Ishikawa (cell line): ENCODE data around the gene ZGPAT.

Experiments
- CEBPB ChIP-seq: IDR thresholded peaks from 2 replicates; pipeline ENCODE4 v1.6.1; 2012
- CREB1 ChIP-seq: IDR thresholded peaks from 2 replicates; pipeline ENCODE4 v1.6.1; 2012; ENCODE audit warnings: low read depth
- EGR1 ChIP-seq: IDR thresholded peaks from 2 replicates; pipeline ENCODE4 v1.6.1; 2012
- EP300 ChIP-seq: IDR thresholded peaks from 2 replicates; pipeline ENCODE4 v1.6.1; 2012; ENCODE audit warnings: borderline replicate concordance
- FOXM1 ChIP-seq: IDR thresholded peaks from 2 replicates; pipeline ENCODE4 v1.6.1; 2012; ENCODE audit warnings: low read depth, borderline replicate concordance
- NFIC ChIP-seq: IDR thresholded peaks from 2 replicates; pipeline ENCODE4 v1.6.1; 2012
- RAD21 ChIP-seq: IDR thresholded peaks from 2 replicates; pipeline ENCODE4 v1.6.1; 2012; ENCODE audit warnings: low read depth
- REST ChIP-seq: IDR thresholded peaks from 2 replicates; pipeline ENCODE4 v1.6.1; 2012; ENCODE audit warnings: low read depth, mild to moderate bottlenecking
- TAF1 ChIP-seq: IDR thresholded peaks from 2 replicates; pipeline ENCODE4 v1.6.1; 2012; ENCODE audit warnings: low read depth, mild to moderate bottlenecking
- TCF12 ChIP-seq: IDR thresholded peaks from 2 replicates; pipeline ENCODE4 v1.6.1; 2012; ENCODE audit warnings: low read depth
- TEAD4 ChIP-seq: IDR thresholded peaks from 2 replicates; pipeline ENCODE4 v1.6.1; 2012
- USF1 ChIP-seq: IDR thresholded peaks from 2 replicates; pipeline ENCODE4 v1.6.1; 2012
- YY1 ChIP-seq: IDR thresholded peaks from 2 replicates; pipeline ENCODE4 v1.6.1; 2012; ENCODE audit warnings: low read depth
- ZBTB7A ChIP-seq: IDR thresholded peaks from 2 replicates; pipeline ENCODE4 v1.6.1; 2012; ENCODE audit warnings: low read depth
- TF ChIP-seq, protein P1 (sequence below): IDR thresholded peaks from 2 replicates; pipeline ENCODE4 v1.6.1; 2012

ZGPAT gene

GRCh38 chr20:63768591-63769515 is 61.0 kb downstream of the ZGPAT start:
- TF ChIP-seq RAD21: no peak
- TF ChIP-seq TEAD4: no peak
- TF ChIP-seq NFIC: no peak
- TF ChIP-seq TAF1: no peak
- no peak for TF ChIP-seq CEBPB
- TF ChIP-seq CREB1: no peak
- no peak for TF ChIP-seq ZBTB7A
- TF ChIP-seq EP300: no peak
- TF ChIP-seq EGR1: no peak
- no peak for TF ChIP-seq REST
- TF ChIP-seq FOXM1: no peak
- TF ChIP-seq USF1: no peak

GRCh38 chr20:63769891-63770474 is 62.1 kb downstream of the ZGPAT start:
- TF ChIP-seq FOXM1 (no peak), TAF1 (no peak), CEBPB (no peak), TEAD4 (no peak), EP300 (no peak), RAD21 (no peak), REST (no peak), TCF12 (no peak), EGR1 (no peak), YY1 (no peak), CREB1 (no peak), ZBTB7A (no peak), NFIC (no peak), USF1 (no peak)
- TF ChIP-seq, protein P1, sequence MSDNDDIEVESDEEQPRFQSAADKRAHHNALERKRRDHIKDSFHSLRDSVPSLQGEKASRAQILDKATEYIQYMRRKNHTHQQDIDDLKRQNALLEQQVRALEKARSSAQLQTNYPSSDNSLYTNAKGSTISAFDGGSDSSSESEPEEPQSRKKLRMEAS: no peak

- TF ChIP-seq TEAD4: no peak
- no peak for TF ChIP-seq EGR1
- no peak for TF ChIP-seq FOXM1
- no peak for TF ChIP-seq NFIC
- TF ChIP-seq CREB1: no peak
- TF ChIP-seq ZBTB7A: no peak
- TF ChIP-seq YY1: no peak
- no peak for TF ChIP-seq RAD21
- TF ChIP-seq, protein P1: no peak
- no peak for TF ChIP-seq EP300
- TF ChIP-seq REST: no peak
- TF ChIP-seq CEBPB: no peak
- TF ChIP-seq USF1: no peak
- no peak for TF ChIP-seq TCF12
Measured at GRCh38 chr20:63771046-63771707, 63.3 kb downstream of the ZGPAT start.
